HG02571 (cell line): ENCODE measurements around the gene NKD2.
"Not testable (repeated sequence)": the region's sequence is repeated elsewhere in the genome, so short reads cannot be mapped to it uniquely, and the experiment has no call there.

Source experiments
- ATAC-seq: cut with Tn5 transposase; IDR thresholded peaks from one replicate; pipeline ENCODE4 v1.9.1; 2021; ENCODE audit warnings: mild to moderate bottlenecking, moderate library complexity; ENCODE audit not compliant: unreplicated experiment

Gene NKD2

GRCh38 chr5:1056611-1057484, 48.2 kb downstream of the NKD2 start:
- no peak for ATAC-seq

DNA sequence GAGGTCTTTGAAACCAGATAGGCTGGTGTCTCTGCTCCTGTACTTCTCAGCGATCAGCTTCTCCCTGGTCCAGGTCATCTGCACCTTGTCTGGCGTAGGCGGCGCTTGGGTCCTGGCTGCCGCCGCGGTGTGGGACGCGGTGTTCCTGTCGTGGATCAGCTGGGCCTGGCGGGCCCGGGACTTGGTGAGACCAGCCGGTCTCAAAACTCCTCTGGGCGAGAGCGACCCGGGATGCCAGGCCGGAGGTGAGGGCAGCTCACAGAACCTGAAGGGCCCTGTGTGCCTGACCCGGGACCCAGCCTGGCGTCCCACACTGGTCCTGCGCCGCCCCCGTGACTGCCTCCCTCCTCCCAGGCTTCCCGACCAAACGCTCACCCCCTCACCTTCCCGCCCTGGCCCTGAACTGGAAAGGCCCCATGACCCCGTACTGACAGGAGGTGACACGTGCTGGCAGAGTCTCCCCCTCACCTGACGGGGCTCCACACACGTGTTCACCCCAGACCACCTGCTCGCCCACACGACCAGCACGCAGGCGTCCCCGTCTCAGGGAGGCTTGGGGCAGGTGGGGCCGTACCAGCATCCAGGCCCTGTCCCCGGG, 49.0 kb downstream of the NKD2 start:
- no peak for ATAC-seq

GRCh38 chr5:1058083-1058945, 49.7 kb downstream of the NKD2 start:
- no peak for ATAC-seq

DNA sequence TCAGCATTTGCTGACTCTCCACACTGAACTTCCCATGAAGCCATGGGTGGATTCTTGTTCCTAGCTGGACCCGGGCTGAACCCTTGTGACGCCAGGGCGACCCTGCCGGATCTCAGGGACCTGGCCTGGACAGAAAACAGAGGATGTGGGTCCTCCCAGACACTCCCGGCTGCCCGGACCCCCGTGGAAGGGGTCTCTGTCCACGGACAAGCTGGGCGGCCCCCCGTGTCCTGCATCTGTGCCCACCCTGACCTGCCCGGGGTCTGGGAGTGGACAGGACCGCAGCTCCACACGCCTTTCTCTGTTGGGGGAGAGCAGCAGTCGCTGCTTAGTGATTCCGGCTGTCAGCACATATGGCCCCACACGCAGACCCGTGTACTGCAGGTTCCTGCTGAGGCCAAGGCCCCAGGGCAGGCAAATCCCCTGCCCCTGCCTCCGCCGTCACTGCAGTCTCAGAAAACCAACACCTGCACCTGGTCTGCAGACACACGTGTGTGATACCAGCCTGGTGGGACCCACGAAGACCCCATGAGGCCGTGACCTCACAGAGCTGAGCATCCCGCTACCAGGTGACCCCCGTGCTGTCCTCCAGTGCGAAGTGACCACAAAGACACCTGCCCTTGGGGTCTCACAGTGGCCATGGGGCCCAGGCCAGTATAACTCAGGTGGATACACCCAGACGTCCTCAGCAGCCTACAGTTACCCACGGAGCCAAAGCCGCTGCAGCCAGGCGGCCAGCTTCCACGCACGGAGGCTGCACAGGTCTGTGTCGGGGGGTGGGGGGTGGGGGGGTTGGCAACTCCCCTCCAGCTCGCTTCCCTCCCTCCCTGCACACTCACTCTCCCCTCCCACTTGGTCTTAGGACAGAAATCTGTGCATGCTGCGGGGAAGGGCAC, 50.6 kb downstream of the NKD2 start:
- no peak for ATAC-seq

DNA sequence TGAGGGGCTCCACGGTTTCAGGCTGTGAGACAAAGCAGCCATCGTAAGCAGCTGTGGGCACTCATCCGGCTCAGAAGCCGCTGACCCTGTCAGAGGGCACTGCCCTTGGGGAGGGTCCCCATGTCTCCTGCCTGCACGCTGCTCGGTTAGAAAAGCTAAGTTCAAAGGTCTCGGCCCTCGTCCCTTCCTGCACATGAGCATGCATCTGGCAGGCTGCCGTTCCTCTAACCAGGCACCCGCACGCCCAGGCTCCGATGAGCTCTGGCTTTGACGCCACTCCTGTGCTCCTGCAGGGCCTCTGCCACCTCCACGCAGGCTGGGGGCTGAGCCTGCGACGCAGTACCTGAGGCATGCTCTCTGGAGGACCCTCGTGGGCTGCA, 51.3 kb downstream of the NKD2 start:
- ATAC-seq: no peak

- no peak for ATAC-seq
Observed at GRCh38 chr5:1060535-1060981, 52.0 kb downstream of the NKD2 start.

GRCh38 chr5:1061292-1061691, 52.7 kb downstream of the NKD2 start:
- not testable (repeated sequence) for ATAC-seq

- ATAC-seq: no peak
Observed at GRCh38 chr5:1061916-1062315, 53.3 kb downstream of the NKD2 start.

GRCh38 chr5:1062761-1063568, 54.4 kb downstream of the NKD2 start:
- ATAC-seq: no peak

GRCh38 chr5:1063661-1064382, 55.2 kb downstream of the NKD2 start:
- no peak for ATAC-seq

GRCh38 chr5:1064383-1065142, 56.0 kb downstream of the NKD2 start:
- ATAC-seq: no peak

GRCh38 chr5:1065143-1065750, 56.6 kb downstream of the NKD2 start:
- no peak for ATAC-seq

- ATAC-seq: no peak
Observed at GRCh38 chr5:1065891-1066650, 57.5 kb downstream of the NKD2 start.

DNA sequence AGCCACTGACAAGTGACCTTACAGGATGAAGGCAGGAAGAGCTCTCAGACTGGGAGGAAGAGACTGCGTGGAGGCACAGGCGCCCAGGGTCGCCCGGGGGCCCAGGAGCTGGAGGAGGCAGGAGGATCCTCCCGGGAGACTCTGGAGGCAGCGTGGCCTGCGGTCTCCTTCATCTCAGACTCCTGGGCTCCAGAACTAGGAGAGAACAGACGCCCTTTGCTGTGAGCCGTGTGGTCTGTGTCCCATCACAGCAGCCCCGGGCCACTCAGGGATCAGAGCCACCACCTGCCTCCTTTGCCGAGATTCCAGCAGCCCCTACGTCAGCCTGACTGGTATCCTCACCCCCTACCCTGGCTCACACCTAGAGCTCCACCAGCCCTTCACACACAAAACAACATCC, 58.1 kb downstream of the NKD2 start:
- ATAC-seq: no peak

DNA sequence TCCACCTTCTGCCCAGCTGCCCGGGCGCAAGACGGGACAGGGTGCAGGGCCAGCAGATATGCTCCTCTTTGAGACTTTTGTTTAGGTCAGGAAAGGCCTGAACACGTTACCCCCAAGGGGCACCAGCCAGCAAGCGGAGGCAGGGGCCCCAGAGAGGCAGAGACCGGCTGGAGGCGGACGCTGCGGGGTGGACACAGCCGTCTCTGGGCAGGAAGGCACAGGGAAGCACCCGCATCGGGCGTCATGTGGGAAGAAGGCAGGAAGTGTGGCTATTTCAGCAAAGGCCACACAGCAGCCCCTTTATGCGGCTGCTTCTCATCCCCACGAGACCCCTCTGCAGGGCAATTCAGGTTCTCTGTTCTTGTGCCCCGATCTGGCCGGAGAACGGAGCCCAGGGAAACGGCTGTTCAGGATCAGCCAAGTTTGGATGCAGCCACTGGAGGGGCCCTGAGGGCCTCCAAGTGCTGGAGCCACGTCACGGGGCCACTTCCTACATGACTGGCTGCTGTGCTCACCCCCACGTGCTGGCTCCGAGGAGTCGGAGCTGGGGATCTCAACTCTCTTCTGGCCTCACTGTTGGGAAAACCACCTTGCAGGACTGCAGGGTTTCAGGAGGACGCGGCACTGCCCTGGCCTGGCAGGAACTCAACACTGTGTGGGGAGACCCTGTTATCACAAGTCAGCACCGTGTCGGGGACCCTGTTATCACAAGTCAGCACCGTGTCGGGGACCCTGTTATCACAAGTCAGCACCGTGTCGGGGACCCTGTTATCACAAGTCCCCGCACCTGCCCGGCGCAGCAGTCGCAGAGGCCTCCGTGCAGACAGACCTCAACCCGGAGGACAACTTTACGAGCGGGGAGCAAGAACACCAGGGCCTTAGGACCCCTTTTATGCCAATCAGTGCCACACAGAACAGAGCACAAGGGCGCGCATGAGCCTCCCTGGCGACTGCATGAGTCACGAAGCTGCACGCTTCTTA, 58.8 kb downstream of the NKD2 start:
- no peak for ATAC-seq
